T-helper 2 cell treated with Interferon-gamma antibody and Interleukin-4, amounts not matched to agents 5 μg/mL and 100 μg/mL, for 36 hours (primary cell): ENCODE results near the gene KHNYN.

Experiments
- DNase-seq: peaks from one replicate; pipeline ENCODE4 v3.0.0; 2021; ENCODE audit warnings: low spot score
- H3K27ac Mint-ChIP-seq: one replicate; pipeline ENCODE4 v1.8.0; 2021; ENCODE audit warnings: mild to moderate bottlenecking, mixed read lengths
- H3K27me3 Mint-ChIP-seq: one replicate; pipeline ENCODE4 v1.8.0; 2021; ENCODE audit warnings: low read depth, mixed read lengths
- H3K36me3 Mint-ChIP-seq: one replicate; pipeline ENCODE4 v1.8.0; 2021; ENCODE audit warnings: low read depth, mixed read lengths
- H3K4me1 Mint-ChIP-seq: one replicate; pipeline ENCODE4 v1.8.0; 2021; ENCODE audit warnings: low read depth, mixed read lengths
- H3K4me3 Mint-ChIP-seq: one replicate; pipeline ENCODE4 v1.8.0; 2022; ENCODE audit warnings: mild to moderate bottlenecking, moderate library complexity, mixed read lengths
- H3K9me3 Mint-ChIP-seq: one replicate; pipeline ENCODE4 v1.8.0; 2021; ENCODE audit warnings: mixed read lengths

KHNYN gene

GRCh38 chr14:24395609-24396582 lies 33.9 kb upstream of the KHNYN start:
- no peak for DNase-seq
- Mint-ChIP-seq H3K27me3 (peaks cover 42% of the 10 kb centered on the region), H3K4me3 (no peak overlapping the region), H3K27ac (no peak overlapping the region), H3K9me3 (no peaks in the 10 kb centered on the region), H3K36me3 (no peaks in the 10 kb centered on the region), H3K4me1 (peaks cover 3% of the 10 kb centered on the region)

- DNase-seq: no peak
- no peak overlapping the region for H3K27ac Mint-ChIP-seq
- no peak overlapping the region for H3K4me3 Mint-ChIP-seq
- H3K36me3 Mint-ChIP-seq: no peaks in the 10 kb centered on the region
- H3K9me3 Mint-ChIP-seq: no peaks in the 10 kb centered on the region
- peaks cover 39% of the 10 kb centered on the region for H3K27me3 Mint-ChIP-seq
- peaks cover 3% of the 10 kb centered on the region for H3K4me1 Mint-ChIP-seq
These were observed 32.0 kb upstream of the KHNYN start for GRCh38 chr14:24397639-24398292.

- Mint-ChIP-seq H3K4me3 (no peak overlapping the region), H3K9me3 (no peaks in the 10 kb centered on the region), H3K27me3 (peaks cover 44% of the 10 kb centered on the region), H3K4me1 (peaks cover 3% of the 10 kb centered on the region), H3K27ac (no peak overlapping the region), H3K36me3 (no peaks in the 10 kb centered on the region)
- no peak for DNase-seq
These were observed 31.5 kb upstream of the KHNYN start for GRCh38 chr14:24398293-24398652.

GRCh38 chr14:24398653-24399446 lies 30.9 kb upstream of the KHNYN start, which contains the start of gene NYNRIN:
NYNRIN (plus strand) TSS chr14:24399003; CDS start chr14:24399247, 244 bp downstream.
- peak within 1 kb of the TSS; percentile 67 for H3K4me3 Mint-ChIP-seq
- no peak for DNase-seq
- H3K4me1 Mint-ChIP-seq: peaks cover 3% of the 10 kb centered on the region
- no peaks in the 10 kb centered on the region for H3K36me3 Mint-ChIP-seq
- no peaks in the 10 kb centered on the region for H3K9me3 Mint-ChIP-seq
- H3K27ac Mint-ChIP-seq: no peak within 1 kb of the TSS
- H3K27me3 Mint-ChIP-seq: peaks cover 49% of the 10 kb centered on the region

GRCh38 chr14:24399447-24399822 lies 30.3 kb upstream of the KHNYN start:
- peaks cover 53% of the 10 kb centered on the region for H3K27me3 Mint-ChIP-seq
- DNase-seq: no peak
- H3K27ac Mint-ChIP-seq: no peak overlapping the region
- H3K4me3 Mint-ChIP-seq: peak overlapping the region; percentile 67
- H3K36me3 Mint-ChIP-seq: no peaks in the 10 kb centered on the region
- peaks cover 3% of the 10 kb centered on the region for H3K4me1 Mint-ChIP-seq
- H3K9me3 Mint-ChIP-seq: no peaks in the 10 kb centered on the region

- H3K4me1 Mint-ChIP-seq: peaks cover 3% of the 10 kb centered on the region
- no peak overlapping the region for H3K27ac Mint-ChIP-seq
- peak overlapping the region; percentile 5 for H3K4me3 Mint-ChIP-seq
- H3K36me3 Mint-ChIP-seq: no peaks in the 10 kb centered on the region
- H3K9me3 Mint-ChIP-seq: no peaks in the 10 kb centered on the region
- no peak for DNase-seq
- H3K27me3 Mint-ChIP-seq: peaks cover 56% of the 10 kb centered on the region
These were observed 29.6 kb upstream of the KHNYN start for GRCh38 chr14:24399999-24400718.

- no peak for DNase-seq
- peaks cover 47% of the 10 kb centered on the region for H3K27me3 Mint-ChIP-seq
- no peaks in the 10 kb centered on the region for H3K36me3 Mint-ChIP-seq
- peaks cover 3% of the 10 kb centered on the region for H3K4me1 Mint-ChIP-seq
- H3K27ac Mint-ChIP-seq: no peak overlapping the region
- H3K9me3 Mint-ChIP-seq: no peaks in the 10 kb centered on the region
- no peak overlapping the region for H3K4me3 Mint-ChIP-seq
These were observed 27.7 kb upstream of the KHNYN start for GRCh38 chr14:24401810-24402702.

GRCh38 chr14:24403294-24403998 lies 26.3 kb upstream of the KHNYN start:
- peaks cover 40% of the 10 kb centered on the region for H3K27me3 Mint-ChIP-seq
- H3K27ac Mint-ChIP-seq: no peak overlapping the region

GRCh38 chr14:24404814-24405213 lies 24.9 kb upstream of the KHNYN start:
- DNase-seq: no peak
- Mint-ChIP-seq H3K27me3 (peaks cover 35% of the 10 kb centered on the region), H3K9me3 (no peaks in the 10 kb centered on the region), H3K27ac (no peak overlapping the region), H3K4me3 (no peak overlapping the region), H3K36me3 (no peaks in the 10 kb centered on the region), H3K4me1 (no peaks in the 10 kb centered on the region)

More at GRCh38 chr14:24403294-24403998, 26.3 kb upstream of the KHNYN start:
- H3K4me1 Mint-ChIP-seq: peaks cover 3% of the 10 kb centered on the region
- DNase-seq: no peak
- no peaks in the 10 kb centered on the region for H3K36me3 Mint-ChIP-seq
- no peaks in the 10 kb centered on the region for H3K9me3 Mint-ChIP-seq
- no peak overlapping the region for H3K4me3 Mint-ChIP-seq

- Mint-ChIP-seq H3K36me3 (no peaks in the 10 kb centered on the region), H3K4me3 (no peak overlapping the region), H3K4me1 (no peaks in the 10 kb centered on the region), H3K9me3 (no peaks in the 10 kb centered on the region), H3K27me3 (peaks cover 32% of the 10 kb centered on the region), H3K27ac (no peak overlapping the region)
- DNase-seq: no peak
These were observed 23.3 kb upstream of the KHNYN start for GRCh38 chr14:24406416-24406815.

- no peak for DNase-seq
- Mint-ChIP-seq H3K27ac (no peak overlapping the region), H3K9me3 (no peaks in the 10 kb centered on the region), H3K36me3 (no peaks in the 10 kb centered on the region), H3K4me1 (no peaks in the 10 kb centered on the region), H3K4me3 (no peak overlapping the region), H3K27me3 (peaks cover 26% of the 10 kb centered on the region)
These were observed 22.0 kb upstream of the KHNYN start for GRCh38 chr14:24407608-24408325.

GRCh38 chr14:24408764-24409163 lies 21.0 kb upstream of the KHNYN start:
- no peak for DNase-seq
- no peaks in the 10 kb centered on the region for H3K4me1 Mint-ChIP-seq
- no peak overlapping the region for H3K27ac Mint-ChIP-seq
- no peaks in the 10 kb centered on the region for H3K36me3 Mint-ChIP-seq
- no peaks in the 10 kb centered on the region for H3K9me3 Mint-ChIP-seq
- H3K4me3 Mint-ChIP-seq: no peak overlapping the region
- peaks cover 16% of the 10 kb centered on the region for H3K27me3 Mint-ChIP-seq
